HG02759 (cell line): ENCODE data around the gene SPEG.

Experiments used
- ATAC-seq: cut with Tn5 transposase; IDR thresholded peaks from one replicate; pipeline ENCODE4 v1.9.1; 2021; ENCODE audit warnings: mild to moderate bottlenecking, moderate library complexity; ENCODE audit not compliant: unreplicated experiment

SPEG gene

DNA sequence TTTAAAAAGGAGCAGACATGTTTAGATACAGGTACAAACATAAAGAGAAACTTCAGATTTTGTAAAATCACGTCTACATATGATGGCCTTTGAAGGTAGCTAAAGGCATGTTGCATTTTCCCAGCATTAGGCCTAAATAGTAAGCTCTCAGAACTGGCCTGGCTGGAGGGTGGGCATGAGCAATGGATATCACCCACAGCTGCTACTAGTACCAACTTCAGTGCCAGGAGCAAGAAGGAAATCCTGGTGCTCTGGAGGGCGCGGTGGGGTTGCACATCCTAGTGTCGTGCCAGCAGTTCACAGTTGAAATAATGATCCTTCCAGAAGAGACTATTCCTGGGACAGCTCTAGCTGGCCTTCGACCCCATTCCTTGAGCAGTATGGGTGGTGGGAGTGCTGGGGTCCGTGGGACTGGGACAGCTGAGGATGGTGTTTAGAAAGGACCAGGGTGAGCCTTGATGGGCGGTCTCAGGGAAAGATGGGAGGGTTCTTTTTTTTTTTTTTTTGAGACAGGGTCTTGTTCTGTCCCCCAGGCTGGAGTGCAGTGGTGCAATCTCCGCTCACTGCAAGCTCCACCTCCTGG, 11.6 kb upstream of the SPEG start:
- no peak for ATAC-seq

DNA sequence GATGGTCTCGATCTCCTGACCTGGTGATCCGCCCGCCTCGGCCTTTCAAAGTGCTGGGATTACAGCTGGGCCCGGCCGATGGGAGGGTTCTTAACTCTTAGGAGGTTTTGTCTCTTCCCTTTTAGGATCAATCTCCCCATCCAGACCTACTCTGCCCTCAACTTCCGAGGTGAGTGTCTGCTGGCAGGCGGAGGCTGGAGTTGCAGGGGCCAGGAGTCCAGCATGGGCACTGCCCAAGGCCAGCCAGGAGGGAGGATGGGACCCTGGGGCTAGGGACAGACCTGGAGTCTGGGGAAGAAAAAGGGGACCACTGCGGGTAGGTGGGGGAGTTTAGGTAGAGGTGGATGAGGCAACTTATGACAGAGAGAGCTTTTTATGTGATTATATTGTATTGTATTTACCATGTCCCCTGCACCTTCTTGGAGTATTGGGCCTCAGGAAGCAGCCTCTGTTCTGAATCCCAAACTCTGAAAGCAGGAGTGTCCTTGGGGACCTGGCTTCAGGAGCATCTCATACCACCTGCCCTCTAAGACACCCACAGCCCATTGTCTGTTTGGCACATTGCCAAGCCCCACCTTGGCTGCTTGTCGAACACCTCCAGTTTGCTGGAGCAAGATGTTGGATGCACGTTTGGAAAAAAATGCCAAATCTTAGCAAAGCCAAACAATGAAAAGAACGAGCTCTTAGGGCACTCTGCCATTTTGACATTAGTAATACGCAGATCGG, 10.8 kb upstream of the SPEG start:
- ATAC-seq = no peak

DNA sequence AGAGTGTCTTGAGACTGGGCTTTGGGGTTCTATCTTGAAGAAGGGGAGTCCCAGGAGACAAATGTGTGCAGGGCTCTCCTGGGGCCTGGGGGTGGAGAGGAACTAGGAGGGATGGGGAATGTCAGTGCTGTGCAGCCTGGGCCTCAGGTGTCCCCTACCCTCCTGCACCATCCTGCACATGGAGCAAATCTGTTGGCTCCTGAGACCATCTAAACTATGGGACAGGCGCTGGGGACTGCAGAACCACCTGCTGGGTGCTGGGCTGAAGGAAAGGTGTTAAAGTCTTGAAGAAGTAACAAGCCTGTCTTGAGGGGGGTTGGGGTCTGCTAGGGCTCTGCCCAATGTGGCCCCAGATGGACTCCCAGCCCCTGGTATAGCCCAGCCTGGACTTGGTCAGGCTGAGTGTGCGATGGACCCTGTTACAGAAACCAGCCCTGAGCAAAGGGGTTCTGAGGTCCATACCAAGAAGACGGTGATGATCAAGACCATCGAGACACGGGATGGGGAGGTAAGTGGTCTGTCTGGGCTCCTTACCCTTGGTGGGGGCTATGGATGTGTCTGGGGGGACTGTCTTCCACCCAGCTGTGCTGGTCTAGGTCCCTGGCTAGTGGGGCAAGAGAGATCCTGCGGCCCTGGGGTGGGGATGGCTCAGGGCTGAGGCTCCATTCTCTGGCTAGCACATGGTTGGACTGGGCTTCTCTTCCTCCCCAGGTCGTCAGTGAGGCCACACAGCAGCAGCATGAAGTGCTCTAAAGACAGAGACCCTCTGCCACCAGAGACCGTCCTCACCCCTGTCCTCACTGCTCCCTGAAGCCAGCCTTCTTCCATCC, 9.2 kb upstream of the SPEG start:
- ATAC-seq = no peak

DNA sequence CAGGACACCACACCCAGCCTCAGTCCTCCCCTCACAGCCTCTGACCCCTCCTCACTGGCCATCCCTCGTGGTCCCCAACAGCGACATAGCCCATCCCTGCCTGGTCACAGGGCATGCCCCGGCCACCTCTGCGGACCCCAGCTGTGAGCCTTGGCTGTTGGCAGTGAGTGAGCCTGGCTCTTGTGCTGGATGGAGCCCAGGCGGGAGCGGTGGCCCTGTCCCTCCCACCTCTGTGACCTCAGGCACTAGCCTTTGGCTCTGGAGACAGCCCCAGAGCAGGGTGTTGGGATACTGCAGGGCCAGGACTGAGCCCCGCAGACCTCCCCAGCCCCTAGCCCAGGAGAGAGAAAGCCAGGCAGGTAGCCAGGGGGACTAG, 8.6 kb upstream of the SPEG start:
- ATAC-seq = no peak

DNA sequence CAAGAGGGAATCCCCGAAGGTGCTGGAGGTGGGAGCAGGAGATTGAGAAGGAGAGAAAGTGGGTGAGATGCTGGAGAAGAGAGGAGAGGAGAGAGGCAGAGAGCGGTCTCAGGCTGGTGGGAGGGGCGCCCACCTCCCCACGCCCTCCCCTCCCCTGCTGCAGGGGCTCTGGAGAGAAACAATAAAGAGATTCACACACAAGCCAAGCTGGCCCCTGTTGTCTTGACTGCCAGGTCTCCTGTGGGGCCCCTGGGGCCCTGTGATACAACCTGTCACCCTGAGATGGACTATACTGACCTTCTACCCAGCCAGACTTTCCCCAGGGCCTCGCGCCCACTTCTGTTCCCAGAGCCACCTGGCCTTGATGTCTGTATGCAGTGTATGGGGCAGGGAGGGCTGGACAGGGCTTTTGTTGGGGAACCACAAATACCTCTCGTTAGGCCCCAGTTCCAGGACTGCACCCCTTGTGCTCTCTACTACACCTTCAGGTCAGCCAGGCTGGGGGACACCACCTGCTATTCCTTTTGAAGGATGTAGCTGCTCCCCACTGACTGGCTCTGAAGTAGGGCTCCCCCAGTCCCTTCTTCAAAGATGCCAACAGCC, 8.0 kb upstream of the SPEG start:
- no peak for ATAC-seq

DNA sequence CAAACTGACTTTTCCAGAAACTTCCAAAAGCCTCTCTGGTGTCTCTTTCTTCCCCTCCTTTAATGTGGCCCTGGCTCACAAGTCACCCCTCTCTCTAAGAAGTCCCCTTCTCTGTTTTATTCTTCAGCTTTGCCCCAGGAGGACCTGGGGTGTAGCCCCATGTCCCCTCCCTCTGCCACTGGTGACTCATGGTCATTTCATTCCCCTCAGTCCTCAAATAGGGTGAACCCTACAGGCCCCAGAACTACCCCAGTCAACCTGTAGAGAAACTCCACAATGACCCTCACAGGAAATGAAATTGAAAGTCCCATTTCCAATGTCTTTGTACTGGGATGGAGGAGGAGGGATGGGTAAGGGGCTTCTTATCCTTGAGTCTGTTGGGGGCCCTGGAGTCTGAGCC, 6.2 kb upstream of the SPEG start:
- no peak for ATAC-seq

DNA sequence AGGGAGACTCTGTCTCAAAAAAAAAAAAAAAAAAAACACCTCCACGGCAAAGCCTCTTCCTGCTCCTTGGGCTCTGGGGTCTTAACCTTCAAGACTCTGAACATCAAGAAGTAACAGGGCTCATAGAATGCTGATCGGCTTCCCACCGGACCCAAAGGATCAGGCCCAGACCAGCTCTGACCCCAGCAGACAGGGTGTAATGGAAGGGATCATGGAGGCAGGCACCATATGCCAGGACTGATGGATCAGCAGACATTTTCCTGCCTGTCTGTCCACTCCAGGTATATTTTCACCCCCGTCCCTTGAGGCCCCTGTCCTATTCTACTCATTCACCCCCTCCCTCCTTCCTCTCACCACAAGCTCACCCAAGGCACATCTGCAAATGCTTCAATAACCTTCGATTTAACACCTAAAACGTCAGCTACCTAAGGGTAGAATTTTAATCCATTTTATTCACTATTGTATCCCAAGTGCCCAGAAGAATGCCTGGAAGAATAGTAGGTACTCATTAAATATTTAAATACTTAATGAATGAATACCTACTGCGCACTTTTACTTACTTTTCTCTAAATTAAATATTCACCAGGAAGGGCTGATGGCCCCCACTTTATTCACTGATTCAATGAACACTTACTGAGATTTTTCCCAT, 4.6 kb upstream of the SPEG start:
- no peak for ATAC-seq

DNA sequence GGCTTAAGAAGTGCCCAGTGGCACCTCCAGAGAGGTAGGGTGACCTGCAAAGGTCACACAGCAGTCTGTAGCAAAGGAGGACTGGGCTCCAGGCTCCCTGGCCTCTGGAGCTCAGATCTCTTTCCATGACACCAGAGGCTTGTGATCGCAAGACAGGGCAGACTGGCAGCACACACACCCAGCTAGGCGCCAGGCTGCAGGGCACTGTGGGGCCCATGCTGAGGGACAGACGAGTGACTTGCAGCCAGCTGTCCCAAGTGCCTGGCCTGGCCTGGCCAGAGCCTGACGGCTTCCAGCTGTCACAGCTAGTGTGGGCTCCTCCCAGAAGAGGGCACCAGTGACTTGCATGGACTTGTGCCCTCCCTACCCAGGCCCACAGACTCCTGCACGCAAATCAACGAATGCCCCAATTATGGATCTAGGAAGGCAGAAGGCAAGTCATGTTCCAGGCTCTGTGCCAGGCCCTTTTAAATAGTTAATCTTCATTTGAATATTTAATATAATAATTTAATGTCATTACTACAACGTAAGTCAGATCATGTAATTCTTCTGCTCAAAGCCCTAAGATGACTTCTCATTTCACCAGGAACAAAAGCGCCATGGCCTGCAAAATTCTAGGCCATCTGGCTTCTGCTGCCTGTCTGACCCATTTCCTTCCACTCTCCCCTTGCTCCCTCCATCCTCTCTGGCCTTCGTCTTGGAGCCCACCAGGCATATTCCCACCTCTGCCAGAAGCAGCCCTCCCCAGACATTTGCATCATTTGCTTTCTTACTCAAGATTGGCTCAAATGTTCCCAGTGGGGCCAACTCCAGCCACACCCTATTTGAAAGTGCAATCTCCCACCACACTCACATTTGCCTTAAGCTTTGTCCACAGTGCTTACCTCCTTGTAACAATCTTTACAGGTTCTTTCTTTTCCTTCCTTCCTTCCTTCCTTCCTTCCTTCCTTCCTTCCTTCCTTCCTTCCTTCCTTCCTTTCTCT, 3.7 kb upstream of the SPEG start:
- ATAC-seq = no peak

DNA sequence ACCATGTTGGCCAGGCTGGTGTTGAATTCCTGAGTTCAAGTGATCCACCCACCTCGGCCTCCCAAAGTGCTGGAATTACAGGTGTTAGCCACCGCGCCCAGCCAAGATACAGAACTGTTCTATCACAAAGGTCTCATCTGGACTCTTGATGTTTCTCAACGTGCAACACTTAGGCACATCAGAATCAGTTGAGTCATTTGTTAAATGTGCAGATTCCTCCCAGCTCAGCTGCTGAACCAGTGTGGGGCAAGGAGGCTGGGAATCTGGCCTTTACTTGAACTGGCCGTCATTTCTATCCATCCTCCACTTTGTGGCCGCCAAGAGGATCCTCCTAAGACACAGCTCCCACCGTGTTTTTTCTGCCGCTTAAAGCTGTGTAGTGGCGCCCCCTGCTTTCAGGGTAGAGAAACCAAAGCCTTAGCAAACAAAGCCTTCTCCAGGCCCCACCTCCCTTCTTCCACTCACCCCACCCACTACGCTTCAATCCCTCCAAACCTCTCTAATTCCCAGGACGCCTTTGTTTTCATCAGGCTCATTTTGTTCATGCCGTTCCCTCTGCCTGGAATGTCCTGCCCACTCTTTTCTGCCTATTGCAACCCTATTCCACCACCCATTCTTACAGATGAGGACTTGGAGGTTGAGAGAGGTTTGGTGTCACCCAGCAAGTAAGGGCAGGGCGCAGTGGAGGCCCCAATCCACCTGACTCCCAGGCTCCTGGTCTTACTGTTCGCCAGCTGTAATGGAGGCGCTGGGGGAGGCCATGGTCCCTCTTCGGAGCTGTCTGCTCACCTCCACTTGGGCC, 776 bp upstream of the SPEG start:
- ATAC-seq = no peak

DNA sequence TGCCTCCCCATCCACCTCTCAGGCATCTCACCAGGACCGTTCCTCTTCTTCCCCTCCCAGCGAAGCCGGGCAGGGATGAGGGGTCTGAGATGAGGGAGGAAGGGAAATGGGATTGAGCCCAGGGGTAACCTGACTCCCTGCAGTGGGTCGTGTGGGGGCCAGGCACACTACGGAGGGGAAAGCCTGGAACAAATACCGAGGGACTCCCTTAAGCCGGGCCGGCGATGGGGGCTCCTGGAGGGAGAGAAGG, 250 bp upstream of the SPEG start:
- ATAC-seq = no peak

DNA sequence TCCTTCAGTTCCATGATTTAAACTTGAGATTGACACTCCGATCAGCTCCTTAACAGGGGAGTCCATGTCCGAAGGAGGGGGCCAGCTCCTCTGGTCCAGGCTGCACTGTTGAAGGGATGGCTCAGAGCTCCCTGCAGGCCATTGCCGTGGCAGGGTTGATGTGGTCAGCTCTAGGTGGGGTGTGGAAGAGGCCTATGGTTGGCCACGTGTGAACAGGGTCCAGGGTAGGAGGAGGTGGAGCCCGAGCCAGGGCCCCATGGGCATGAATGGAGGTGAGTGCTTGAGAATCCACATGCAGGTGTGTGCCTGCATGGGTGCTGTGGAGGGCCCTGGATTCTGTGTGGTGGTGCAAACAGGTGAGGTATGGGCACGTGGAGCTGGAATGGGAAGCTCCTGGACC, 1.1 kb downstream of the SPEG start:
- ATAC-seq = no peak

DNA sequence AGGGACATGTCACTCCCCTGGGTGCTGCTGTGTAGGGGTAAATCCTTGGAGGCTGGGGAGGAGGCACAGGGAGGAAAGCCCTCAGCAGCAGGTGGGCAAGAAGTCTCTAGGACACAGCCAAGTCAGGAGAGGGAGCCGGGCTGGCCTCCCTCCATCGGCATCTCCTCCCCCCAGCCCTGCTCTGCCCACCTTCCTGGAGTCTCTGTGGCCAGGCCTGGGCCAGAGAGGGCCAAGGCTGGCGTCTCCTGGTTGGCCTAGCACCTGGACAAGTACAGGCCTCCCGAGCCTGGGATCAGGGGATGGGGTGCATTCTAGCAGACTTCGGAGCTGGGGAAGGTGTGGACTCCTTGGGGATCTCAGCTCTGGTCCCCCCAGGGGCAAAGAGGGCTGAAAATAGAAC, 1.8 kb downstream of the SPEG start:
- ATAC-seq = no peak

DNA sequence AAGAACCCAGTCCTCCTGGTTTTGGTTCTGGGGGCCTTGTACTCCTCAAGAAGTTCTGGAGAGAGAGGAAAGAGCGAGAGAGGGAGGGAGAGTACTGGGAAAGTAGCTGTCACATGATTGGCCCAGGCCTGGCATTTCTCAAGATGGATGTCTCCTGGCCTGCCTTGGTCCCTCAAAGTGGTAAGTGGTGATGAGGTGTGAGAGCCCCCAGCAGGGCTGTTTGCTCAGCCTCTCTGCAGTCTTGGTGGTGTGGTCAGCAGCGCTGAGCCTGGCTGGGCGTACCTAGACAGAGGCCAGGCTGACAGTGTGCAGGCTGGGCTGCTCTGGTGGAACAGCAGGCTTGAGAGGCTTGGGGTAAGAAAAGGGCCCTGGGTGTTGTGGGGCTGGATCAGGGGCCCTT, 2.5 kb downstream of the SPEG start:
- ATAC-seq = no peak

DNA sequence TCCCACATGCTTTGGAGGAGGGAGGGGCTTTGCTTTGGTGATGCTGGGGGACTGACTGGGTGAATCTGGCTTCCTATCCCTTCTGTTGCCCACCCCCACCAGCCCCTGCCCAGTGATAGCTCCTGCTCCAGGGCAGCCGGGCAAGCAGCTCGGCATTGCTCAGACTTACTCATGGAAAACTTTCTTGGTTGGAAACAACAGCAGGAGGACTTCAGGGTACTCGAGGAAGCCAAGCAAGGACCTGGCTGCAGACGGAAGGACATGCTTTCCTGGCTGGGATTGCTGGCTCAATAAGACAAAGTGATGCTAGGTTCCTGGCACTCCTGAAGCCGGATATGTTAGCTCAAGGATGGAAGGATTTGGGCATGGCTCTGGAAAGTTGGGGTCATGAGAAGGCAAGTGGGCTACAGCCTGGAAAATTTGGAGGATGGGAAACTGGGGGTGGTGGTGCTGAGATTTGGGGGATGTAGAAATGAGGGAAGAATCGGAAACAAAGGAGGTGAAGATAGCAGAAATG, 3.1 kb downstream of the SPEG start:
- ATAC-seq = no peak

DNA sequence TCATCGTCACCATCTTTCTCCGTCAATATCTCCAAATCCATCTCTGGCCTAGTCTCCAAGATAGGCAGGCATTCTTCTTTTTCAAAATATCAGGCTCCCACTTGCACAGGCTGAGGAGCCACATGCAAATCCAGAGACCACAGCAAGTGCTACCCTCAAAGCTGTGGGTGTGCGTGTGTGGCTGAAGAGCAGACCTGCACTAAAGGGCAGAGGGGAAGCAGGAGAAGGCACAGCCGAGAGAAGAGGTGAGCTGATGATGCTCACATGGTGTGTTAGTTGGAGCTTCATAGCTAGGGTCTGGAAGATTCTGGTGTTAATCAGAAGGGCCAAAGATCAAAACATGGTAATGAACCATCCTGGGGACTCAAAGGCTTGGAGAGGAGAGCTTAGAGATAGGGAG, 3.8 kb downstream of the SPEG start:
- no peak for ATAC-seq

DNA sequence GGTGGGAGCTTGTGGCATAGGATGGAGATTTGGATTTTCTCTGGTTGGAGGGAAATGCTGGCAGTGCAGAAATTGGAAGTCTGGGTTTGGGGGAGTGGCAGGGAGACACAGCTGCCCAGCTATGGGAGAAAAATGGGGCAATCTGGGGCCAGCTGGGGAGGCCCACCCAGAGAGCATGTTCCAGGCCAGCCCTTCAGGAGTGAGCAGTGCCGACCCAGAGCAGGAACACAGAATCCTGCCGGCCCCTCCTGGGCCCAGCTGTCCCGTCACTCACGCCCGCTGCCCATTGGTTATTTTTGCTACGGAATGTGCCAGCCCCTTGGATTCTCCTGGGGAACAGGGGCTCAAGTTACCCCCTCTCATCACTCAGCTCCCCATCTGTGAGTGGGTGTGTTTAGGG, 4.9 kb downstream of the SPEG start:
- ATAC-seq = no peak

DNA sequence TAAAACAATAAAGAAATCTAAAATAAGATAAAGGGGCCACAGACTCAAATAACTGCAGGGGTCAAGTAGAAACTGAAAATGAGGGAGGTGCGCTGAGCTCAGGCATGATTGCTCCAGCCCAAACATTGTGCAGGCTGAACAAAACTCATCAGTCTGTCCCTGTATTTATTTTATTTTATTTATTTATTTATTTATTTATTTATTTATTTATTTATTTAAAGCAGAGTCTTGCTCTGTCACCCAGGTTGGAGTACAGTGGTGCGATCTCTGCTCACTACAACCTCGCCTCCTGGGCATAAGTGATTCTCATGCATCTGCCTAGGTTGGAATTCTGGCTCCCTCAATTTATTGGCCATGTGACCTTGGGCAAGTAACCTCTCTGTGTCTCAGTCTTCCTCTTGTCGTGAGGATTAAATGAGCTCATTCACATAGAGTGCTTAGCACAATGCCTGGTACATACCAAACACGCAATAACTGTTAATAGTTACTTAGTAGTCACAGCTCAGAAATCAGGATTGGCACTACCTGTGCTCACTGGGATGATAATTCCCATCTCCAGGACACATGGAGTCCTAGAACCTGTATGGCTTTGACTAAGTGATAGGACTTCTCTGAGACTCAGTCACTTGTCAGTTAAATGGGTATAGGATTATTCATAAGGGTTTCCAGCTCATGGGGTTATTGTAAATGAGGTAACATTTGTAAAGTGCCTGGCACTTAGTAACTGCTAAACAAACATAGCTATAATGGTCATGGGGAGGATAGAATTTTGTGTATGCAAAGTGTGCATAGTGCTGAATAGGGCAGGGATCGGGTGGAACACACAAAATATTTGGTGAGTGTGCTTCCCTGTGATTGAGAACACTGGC, 6.0 kb downstream of the SPEG start:
- ATAC-seq = no peak

DNA sequence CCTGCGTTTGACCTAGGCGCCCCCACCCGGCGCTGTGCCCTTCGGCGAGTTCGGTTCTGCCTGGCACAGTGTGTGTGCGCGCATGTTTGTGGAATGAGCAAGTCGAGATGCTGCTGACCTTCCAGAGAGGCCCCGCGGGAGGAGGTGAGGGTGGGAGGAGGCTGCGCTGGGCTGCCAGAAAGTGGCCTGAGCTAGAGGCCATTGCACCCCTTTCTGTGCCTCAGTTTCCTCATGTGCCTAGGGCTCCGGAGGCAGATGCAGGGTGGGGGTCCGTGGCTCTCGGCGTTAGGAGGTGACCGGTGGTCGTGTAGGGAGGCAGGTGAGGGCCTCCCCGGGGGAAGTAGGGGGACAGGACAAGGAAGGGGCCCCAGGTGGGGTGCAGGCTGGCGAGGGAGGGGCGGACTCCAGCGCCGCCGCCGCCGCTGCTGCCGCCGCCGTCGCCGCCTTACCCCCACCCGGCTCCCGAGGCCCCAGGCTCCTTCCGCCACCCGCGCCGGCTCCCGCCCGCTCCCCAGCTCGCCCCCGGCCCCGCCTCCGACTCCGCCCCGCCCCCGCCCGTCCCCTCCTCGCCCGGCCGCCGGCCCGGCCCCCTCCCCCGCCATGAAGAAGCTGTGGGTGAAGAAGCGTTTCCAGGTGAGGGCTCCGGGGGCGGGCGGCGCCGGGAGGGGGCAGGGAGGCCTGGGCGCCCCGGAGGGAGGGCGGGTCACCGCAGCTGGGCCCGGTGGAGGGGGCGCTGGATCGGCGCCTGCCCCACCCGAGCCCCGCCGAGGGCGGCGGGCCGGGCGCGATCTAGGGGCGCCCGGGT, 7.0 kb downstream of the SPEG start:
- ATAC-seq = no peak
